A549 treated with CORT108297 at 1 μM for 4 hours (cell line): ENCODE measurements around the gene FBXO46. TPM values are rescaled to one million over a fixed set of nuclear protein-coding genes. Genes with fewer than 3 reads are reported as not detected.

Experiments
- total RNA-seq: library from RNA; stranded (reverse); fragments of 200-300 nt; extraction: Qiagen RNA extraction; gene quantifications from 5 replicates; pipeline ENCODE4 v1.2.3, GENCODE V29; 2022

Gene FBXO46
- 8.8 to 10.7 TPM (median 10.6 TPM) in 5 replicates for total RNA-seq

GRCh38 chr19:45730368-45731288 lies at the start of gene FBXO46:
FBXO46 (minus strand) TSS chr19:45730896; CDS start chr19:45713495, 17,401 bp downstream.

GRCh38 chr19:45768984-45769782 lies 38.5 kb upstream of the FBXO46 start, which contains the start of gene SIX5:
SIX5 (minus strand) TSS chr19:45769252; CDS start chr19:45768844, 408 bp downstream.

GRCh38 chr19:45733160-45733810 lies 2.6 kb upstream of the FBXO46 start, which contains the start of gene MEIOSIN:
MEIOSIN (plus strand) TSS chr19:45733439; CDS start chr19:45735377, 1,938 bp downstream.

GRCh38 chr19:45692187-45693105 lies 38.2 kb downstream of the FBXO46 start, which contains the start of gene QPCTL:
QPCTL (plus strand) TSS chr19:45692666; CDS start chr19:45692704, 38 bp downstream.

GRCh38 chr19:45691516-45692186 lies 39.0 kb downstream of the FBXO46 start, which contains the start of gene SNRPD2:
SNRPD2 (minus strand) TSS chr19:45691953; CDS start chr19:45691888, 65 bp downstream.

GRCh38 chr19:45667620-45668341 lies 62.9 kb downstream of the FBXO46 start, which contains the start of gene GIPR:
GIPR (plus strand) TSS chr19:45668221; CDS start chr19:45669521, 1,300 bp downstream.

Other genes with a start within 250 kb of the FBXO46 start
- 9.0 to 13.7 TPM (median 11.1 TPM) in 5 replicates for gene RTN2, start 233.8 kb downstream of the FBXO46 start, total RNA-seq
- gene PPM1N, start 232.5 kb downstream of the FBXO46 start, total RNA-seq = 6.4 to 8.3 TPM (median 7.8 TPM) in 5 replicates
- 120 to 159 TPM (median 139 TPM) in 5 replicates for gene VASP, start 223.4 kb downstream of the FBXO46 start, total RNA-seq
- gene OPA3, start 146.1 kb downstream of the FBXO46 start, total RNA-seq = 11.0 to 18.1 TPM (median 16.8 TPM) in 5 replicates
- gene GPR4, start 128.7 kb downstream of the FBXO46 start, total RNA-seq = 0.06 to 0.13 TPM (median 0.10 TPM) in 5 replicates
- 19.2 to 28.2 TPM (median 25.7 TPM) in 5 replicates for gene EML2, start 91.5 kb downstream of the FBXO46 start, total RNA-seq
- 1.7 to 4.0 TPM (median 3.3 TPM) in 5 replicates for gene GIPR, start 62.7 kb downstream of the FBXO46 start, total RNA-seq
- gene SNRPD2, start 38.9 kb downstream of the FBXO46 start, total RNA-seq = 781 to 943 TPM (median 789 TPM) in 5 replicates
- 6.3 to 10.4 TPM (median 10.2 TPM) in 5 replicates for gene QPCTL, start 38.2 kb downstream of the FBXO46 start, total RNA-seq
- 0.06 to 0.08 TPM (median 0.07 TPM) in 4 of 5 replicates, not detected in the other for gene MEIOSIN, start 2.5 kb upstream of the FBXO46 start, total RNA-seq
- 18.9 to 34.0 TPM (median 32.5 TPM) in 5 replicates for gene SIX5, start 38.4 kb upstream of the FBXO46 start, total RNA-seq
- 37.3 to 58.8 TPM (median 54.3 TPM) in 5 replicates for gene DMPK, start 51.6 kb upstream of the FBXO46 start, total RNA-seq
- 22.5 to 40.0 TPM (median 39.5 TPM) in 5 replicates for gene DMWD, start 61.9 kb upstream of the FBXO46 start, total RNA-seq
- not detected in 5 replicates for gene RSPH6A, start 84.4 kb upstream of the FBXO46 start, total RNA-seq
- gene SYMPK, start 132.3 kb upstream of the FBXO46 start, total RNA-seq = 57.1 to 81.7 TPM (median 76.6 TPM) in 5 replicates
- gene FOXA3, start 133.4 kb upstream of the FBXO46 start, total RNA-seq = 0.74 to 1.1 TPM (median 0.83 TPM) in 5 replicates
- gene IRF2BP1, start 155.2 kb upstream of the FBXO46 start, total RNA-seq = 23.0 to 37.6 TPM (median 37.2 TPM) in 5 replicates
- gene MYPOP, start 171.7 kb upstream of the FBXO46 start, total RNA-seq = 6.0 to 10.7 TPM (median 9.9 TPM) in 5 replicates
- gene NANOS2, start 183.9 kb upstream of the FBXO46 start, total RNA-seq = not detected in 5 replicates
- 0.12 to 0.19 TPM (median 0.13 TPM) in 5 replicates for gene NOVA2, start 243.0 kb upstream of the FBXO46 start, total RNA-seq